ENCODE measurements around the gene CXCL13.

The CXCL13 gene

GRCh38 chr4:77623091-77623490 is 17.5 kb downstream of the CXCL13 start:
- no peaks in the 10 kb centered on the region for H3K4me1 ChIP-seq (ENCODE audit: insufficient read depth, low read length)
- no peaks in the 10 kb centered on the region for H3K79me2 ChIP-seq (ENCODE audit: insufficient read depth, low read length)
- no peak for ATAC-seq (ENCODE audit: insufficient read depth, low read depth)
- H3K9ac ChIP-seq (ENCODE audit: low read depth, low read length), result no peak overlapping the region
- no peak for DNase-seq
- no peak for TF ChIP-seq CTCF (IDR thresholded peaks at IDR 0.05; ENCODE audit: borderline replicate concordance, extremely low read depth, low read length, poor library complexity, severe bottlenecking)
- TF ChIP-seq EZH2 (IDR thresholded peaks at IDR 0.05; ENCODE audit: borderline replicate concordance, low read depth, low read length, severe bottlenecking), result no peak
- H3K9me3 ChIP-seq (ENCODE audit: insufficient read depth, low read length, severe bottlenecking), result no peaks in the 10 kb centered on the region
- no peaks in the 10 kb centered on the region for H4K20me1 ChIP-seq (ENCODE audit: insufficient read depth, low read length)
- no peak overlapping the region for H2AFZ ChIP-seq (ENCODE audit: low read depth, low read length)
- no peak overlapping the region for H3K27ac ChIP-seq (ENCODE audit: low read length)
- no peaks in the 10 kb centered on the region for H3K36me3 ChIP-seq (ENCODE audit: insufficient read depth, low read length)
- H3K4me3 ChIP-seq (ENCODE audit: low read depth in 1 of 2, low read length in 2 of 2), result no peak overlapping the region
- peaks cover 14% of the 10 kb centered on the region for H3K27me3 ChIP-seq (ENCODE audit: insufficient read depth, low read length, poor library complexity)
- H3K4me2 ChIP-seq (ENCODE audit: insufficient read depth, low read length), result no peak overlapping the region

DNA sequence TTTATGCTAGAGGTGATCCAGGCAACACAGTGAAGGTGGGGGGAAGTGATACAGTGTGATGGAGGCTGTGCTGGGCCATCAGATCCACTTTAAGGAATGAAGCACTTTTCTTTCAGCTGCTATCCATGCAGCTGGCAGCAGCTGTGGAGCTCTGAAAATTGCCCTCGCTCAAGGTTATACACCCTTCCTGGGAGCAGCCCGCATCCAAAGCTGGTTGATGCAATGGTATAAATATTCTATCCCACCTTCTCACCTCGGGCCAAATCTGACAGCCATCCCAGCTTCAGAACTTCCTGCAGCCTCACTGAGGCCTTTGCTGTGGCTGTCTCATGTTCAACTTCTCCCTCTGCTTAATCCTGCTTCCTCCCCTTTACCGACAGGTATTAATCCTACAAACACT is 18.6 kb downstream of the CXCL13 start:
- no peak overlapping the region for H3K4me3 ChIP-seq (ENCODE audit: low read depth in 1 of 2, low read length in 2 of 2)
- no peak overlapping the region for H3K9ac ChIP-seq (ENCODE audit: low read depth, low read length)
- ATAC-seq (ENCODE audit: insufficient read depth, low read depth) (no peak), DNase-seq (no peak)
- TF ChIP-seq CTCF (IDR thresholded peaks at IDR 0.05; ENCODE audit: borderline replicate concordance, extremely low read depth, low read length, poor library complexity, severe bottlenecking), result no peak
- TF ChIP-seq EZH2 (IDR thresholded peaks at IDR 0.05; ENCODE audit: borderline replicate concordance, low read depth, low read length, severe bottlenecking), result no peak
- H3K4me1 ChIP-seq (ENCODE audit: insufficient read depth, low read length), result no peaks in the 10 kb centered on the region
- no peaks in the 10 kb centered on the region for H3K36me3 ChIP-seq (ENCODE audit: insufficient read depth, low read length)
- peaks cover 14% of the 10 kb centered on the region for H3K27me3 ChIP-seq (ENCODE audit: insufficient read depth, low read length, poor library complexity)
- no peaks in the 10 kb centered on the region for H3K79me2 ChIP-seq (ENCODE audit: insufficient read depth, low read length)
- H3K4me2 ChIP-seq (ENCODE audit: insufficient read depth, low read length), result no peak overlapping the region
- H3K27ac ChIP-seq (ENCODE audit: low read length), result no peak overlapping the region
- H4K20me1 ChIP-seq (ENCODE audit: insufficient read depth, low read length), result no peaks in the 10 kb centered on the region
- H3K9me3 ChIP-seq (ENCODE audit: insufficient read depth, low read length, severe bottlenecking), result no peaks in the 10 kb centered on the region
- no peak overlapping the region for H2AFZ ChIP-seq (ENCODE audit: low read depth, low read length)

DNA sequence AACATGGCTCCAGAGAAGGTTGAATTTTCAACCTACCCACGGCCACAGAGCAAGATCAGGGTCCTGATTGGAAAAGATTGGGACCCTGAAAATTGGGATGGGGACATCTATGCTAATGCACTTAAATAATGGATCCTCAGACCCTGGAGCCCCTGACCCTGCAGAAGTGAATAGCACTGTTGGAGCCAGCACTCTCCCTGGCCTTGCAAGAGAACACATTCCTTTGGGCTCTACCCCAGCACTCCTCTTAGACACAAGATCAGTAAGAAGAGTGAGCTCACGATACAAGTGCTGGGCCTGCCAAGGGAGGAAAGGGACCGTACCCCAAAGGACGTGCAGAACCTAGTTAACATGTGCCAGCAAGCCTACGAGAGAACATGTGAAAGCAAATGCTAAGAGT is 19.9 kb downstream of the CXCL13 start:
- Histone ChIP-seq H3K9me3 (ENCODE audit: insufficient read depth, low read length, severe bottlenecking) (no peaks in the 10 kb centered on the region), H3K4me3 (ENCODE audit: low read depth in 1 of 2, low read length in 2 of 2) (no peak overlapping the region), H3K27ac (ENCODE audit: low read length) (no peak overlapping the region), H2AFZ (ENCODE audit: low read depth, low read length) (no peak overlapping the region), H3K4me1 (ENCODE audit: insufficient read depth, low read length) (no peaks in the 10 kb centered on the region), H3K36me3 (ENCODE audit: insufficient read depth, low read length) (no peaks in the 10 kb centered on the region), H3K4me2 (ENCODE audit: insufficient read depth, low read length) (no peak overlapping the region), H3K9ac (ENCODE audit: low read depth, low read length) (no peak overlapping the region), H3K79me2 (ENCODE audit: insufficient read depth, low read length) (no peaks in the 10 kb centered on the region), H3K27me3 (ENCODE audit: insufficient read depth, low read length, poor library complexity) (peaks cover 14% of the 10 kb centered on the region), H4K20me1 (ENCODE audit: insufficient read depth, low read length) (no peaks in the 10 kb centered on the region)
- TF ChIP-seq EZH2 (IDR thresholded peaks at IDR 0.05; ENCODE audit: borderline replicate concordance, low read depth, low read length, severe bottlenecking), result no peak
- no peak for TF ChIP-seq CTCF (IDR thresholded peaks at IDR 0.05; ENCODE audit: borderline replicate concordance, extremely low read depth, low read length, poor library complexity, severe bottlenecking)
- ATAC-seq (ENCODE audit: insufficient read depth, low read depth), result no peak
- DNase-seq, result no peak

DNA sequence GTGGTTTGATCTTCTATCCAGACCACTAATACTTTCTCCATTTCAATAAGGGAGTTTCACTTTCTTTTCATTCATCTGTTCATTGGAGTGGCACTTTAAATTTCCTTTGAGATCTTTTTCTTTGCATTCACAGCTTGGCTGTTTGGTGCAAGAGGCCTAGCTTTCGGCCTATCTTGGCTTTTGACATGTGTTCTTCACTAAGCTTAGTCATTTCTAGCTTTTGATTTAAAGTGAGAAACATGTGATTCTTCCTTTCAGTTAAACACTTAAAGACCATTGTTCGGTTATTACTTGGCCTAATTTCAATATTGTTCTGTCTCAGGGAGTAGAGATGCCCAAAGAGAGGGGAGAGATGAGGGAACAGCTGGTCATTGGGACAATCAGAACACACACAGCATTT is 24.3 kb downstream of the CXCL13 start:
- H3K9me3 ChIP-seq (ENCODE audit: insufficient read depth, low read length, severe bottlenecking), result no peaks in the 10 kb centered on the region
- no peak overlapping the region for H3K27ac ChIP-seq (ENCODE audit: low read length)
- no peaks in the 10 kb centered on the region for H3K79me2 ChIP-seq (ENCODE audit: insufficient read depth, low read length)
- H3K4me2 ChIP-seq (ENCODE audit: insufficient read depth, low read length), result no peak overlapping the region
- no peak overlapping the region for H3K9ac ChIP-seq (ENCODE audit: low read depth, low read length)
- no peaks in the 10 kb centered on the region for H4K20me1 ChIP-seq (ENCODE audit: insufficient read depth, low read length)
- H3K36me3 ChIP-seq (ENCODE audit: insufficient read depth, low read length), result no peaks in the 10 kb centered on the region
- H2AFZ ChIP-seq (ENCODE audit: low read depth, low read length), result no peak overlapping the region
- ATAC-seq (ENCODE audit: insufficient read depth, low read depth) (no peak), DNase-seq (no peak)
- no peak for TF ChIP-seq CTCF (IDR thresholded peaks at IDR 0.05; ENCODE audit: borderline replicate concordance, extremely low read depth, low read length, poor library complexity, severe bottlenecking)
- no peak for TF ChIP-seq EZH2 (IDR thresholded peaks at IDR 0.05; ENCODE audit: borderline replicate concordance, low read depth, low read length, severe bottlenecking)
- H3K4me3 ChIP-seq (ENCODE audit: low read depth in 1 of 2, low read length in 2 of 2), result no peak overlapping the region
- H3K27me3 ChIP-seq (ENCODE audit: insufficient read depth, low read length, poor library complexity), result no peaks in the 10 kb centered on the region
- H3K4me1 ChIP-seq (ENCODE audit: insufficient read depth, low read length), result no peaks in the 10 kb centered on the region
